Gastroesophageal sphincter (tissue), 4 donors: ENCODE data around the gene OTOR. TPM values are rescaled to one million over a fixed set of nuclear protein-coding genes. Genes with fewer than 3 reads are reported as not detected.

Experiments
- ATAC-seq: fragments of 150-250 bp; one replicate; pipeline ENCODE4 v1.9.1; 2016; ENCODE audit warnings: mild to moderate bottlenecking, moderate library complexity
- H3K27ac ChIP-seq, 4 donors: fragments of 200-600 bp; sonication (generic) in 3 of 4; 1 replicate in 3 of 4; 2 replicates in 1 of 4; pipeline ENCODE4 v1.5.1; 2016 to 2019
- H3K27me3 ChIP-seq: fragments of 200-600 bp; sonication (generic); one replicate; pipeline ENCODE4 v1.5.1; 2019
- H3K36me3 ChIP-seq, 2 donors: fragments of 200-600 bp; sonication (generic); one replicate each; pipeline ENCODE4 v1.5.1; 2019; ENCODE audit warnings: control low read depth in 1 of 2
- H3K4me1 ChIP-seq, 3 donors: fragments of 200-600 bp; sonication (generic); 1 replicate in 2 of 3; 2 replicates in 1 of 3; pipeline ENCODE4 v1.5.1; 2016 to 2019; ENCODE audit warnings: control low read depth in 2 of 3
- H3K4me3 ChIP-seq, 2 donors: fragments of 200-600 bp; sonication (generic); one replicate each; pipeline ENCODE4 v1.5.1; 2019; ENCODE audit warnings: mild to moderate bottlenecking in 1 of 2, moderate library complexity in 1 of 2
- H3K9me3 ChIP-seq, 3 donors: fragments of 200-600 bp; sonication (generic); one replicate each; pipeline ENCODE4 v1.5.1; 2017 to 2019; ENCODE audit warnings: control low read depth in 2 of 3
- CTCF ChIP-seq, 4 experiments: fragments of 200-600 bp in 2 of 4; fragments of 450-650 bp in 2 of 4; sonication (generic) in 1 of 4; IDR thresholded peaks; one replicate each; pipeline ENCODE4 v1.5.1; 2017 to 2019; ENCODE audit warnings: antibody characterized with exemption in 4 of 4, mild to moderate bottlenecking in 2 of 4, moderate library complexity in 2 of 4
- EP300 ChIP-seq: sonication (generic); formaldehyde crosslinking; IDR thresholded peaks from one replicate; pipeline ENCODE4 v1.6.1; 2017; ENCODE audit warnings: antibody characterized with exemption, mild to moderate bottlenecking
- POLR2A ChIP-seq, 2 donors: fragments of 450-650 bp; IDR thresholded peaks; one replicate each; pipeline ENCODE4 v1.6.1; 2017; ENCODE audit warnings: antibody characterized with exemption in 2 of 2, mild to moderate bottlenecking in 2 of 2, moderate library complexity in 1 of 2
- POLR2AphosphoS5 ChIP-seq: sonication (generic); formaldehyde crosslinking; IDR thresholded peaks from one replicate; pipeline ENCODE4 v1.6.1; 2017; ENCODE audit warnings: antibody characterized with exemption
- WGBS, 2 donors: methylation state at CpG; one replicate each; pipeline ENCODE4 v1.1.5; 2018; ENCODE audit warnings: low coverage in 1 of 2; 5-methylcytosine and 5-hydroxymethylcytosine counted together
- total RNA-seq, 4 donors: library from RNA; depleted of rRNA; stranded (reverse); fragments of >200 nt; gene quantifications; one replicate each; pipeline ENCODE4 v1.1.0, GENCODE V29; 2016

Gene OTOR
- total RNA-seq, 4 donors from 2014 or later: not detected

DNA sequence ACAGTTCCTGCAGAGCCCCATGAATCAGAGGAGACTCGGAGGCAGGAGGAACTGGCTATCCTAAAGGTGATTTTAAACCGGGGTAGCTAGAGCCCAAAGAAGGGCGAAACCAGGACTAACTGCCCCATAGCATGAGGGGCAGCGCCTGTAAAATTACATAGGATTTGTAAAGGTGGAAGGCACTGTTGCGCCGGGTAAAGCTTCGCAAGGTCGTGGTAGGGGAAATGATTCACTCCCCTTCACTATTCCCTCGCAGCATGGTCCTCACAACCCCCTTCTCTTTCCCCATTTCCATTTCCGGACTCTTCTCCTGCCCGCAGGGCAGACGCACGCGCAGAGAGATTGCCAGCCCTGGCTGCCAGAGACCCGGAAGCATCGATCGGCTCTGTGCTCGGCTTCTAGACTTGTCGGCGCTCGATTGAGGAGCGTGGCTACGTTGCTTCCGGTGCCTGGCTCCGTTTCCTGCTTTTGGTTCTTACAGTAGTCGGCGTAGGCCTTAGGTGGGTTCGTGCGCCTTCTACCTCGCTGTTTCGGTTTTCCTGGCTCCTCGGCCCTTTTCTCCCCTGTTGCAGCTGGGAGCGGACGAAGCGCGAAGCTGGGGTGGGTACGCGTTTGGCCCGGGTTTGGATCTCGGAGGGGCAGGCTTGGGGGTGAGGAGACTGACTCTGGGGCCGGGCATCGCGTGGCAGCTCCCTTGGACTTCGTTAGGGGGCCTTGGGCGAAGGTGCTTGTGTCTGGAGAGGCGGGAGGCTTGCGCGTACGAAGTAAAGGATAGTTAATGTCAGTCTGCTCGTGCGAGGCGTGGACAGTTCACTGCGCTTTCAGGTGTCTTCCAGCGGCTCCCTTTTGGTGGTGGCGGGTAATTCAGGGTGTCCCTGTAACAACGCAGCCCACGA lies 18.3 kb upstream of the OTOR start, which contains the start of gene SNRPB2:
TSS of gene SNRPB2 (plus strand) at position 462 of the 896 bp plus-strand sequence. CDS start 1,677 bp downstream, outside the sequence.
- WGBS, 2 donors: 7 to 9% methylated on average over 22 to 29 of the region's 57 CpGs
- H3K9me3 ChIP-seq: peaks cover 0 to 5% (median 0%) of the 10 kb centered on the region in 3 donors
- TF ChIP-seq POLR2AphosphoS5 (peak; percentile 83), EP300 (no peak), CTCF (IDR thresholded peaks at IDR 0.05) (peak in 2 of 4 experiments; percentile 2 to 9), POLR2A (IDR thresholded peaks at IDR 0.05) (peak; percentile 19 to 45)
- peak; percentile 99 for ATAC-seq
- H3K27me3 ChIP-seq: peaks cover 32% of the 10 kb centered on the region
- H3K27ac ChIP-seq: peak within 1 kb of the TSS; percentile 23 to 89 (median 83)
- H3K4me3 ChIP-seq: peak within 1 kb of the TSS; percentile 62 to 95
- peaks cover 0 to 29% of the 10 kb centered on the region in 2 donors for H3K36me3 ChIP-seq
- peaks cover 7 to 49% (median 8%) of the 10 kb centered on the region in 3 donors for H3K4me1 ChIP-seq

- Histone ChIP-seq H3K4me3 (no peak overlapping the region), H3K27me3 (peaks cover 4% of the 10 kb centered on the region), H3K9me3 (no peaks in the 10 kb centered on the region), H3K27ac (no peak overlapping the region), H3K36me3 (peaks cover 2 to 57% of the 10 kb centered on the region in 2 donors), H3K4me1 (peaks cover 7 to 62% (median 8%) of the 10 kb centered on the region in 3 donors)
- WGBS, 2 donors: 77 to 81% methylated on average over 2 to 4 of the region's 4 CpGs
- TF ChIP-seq POLR2A (IDR thresholded peaks at IDR 0.05) (no peak), EP300 (no peak), CTCF (IDR thresholded peaks at IDR 0.05) (no peak), POLR2AphosphoS5 (no peak)
- no peak for ATAC-seq
These were observed 15.5 kb upstream of the OTOR start for GRCh38 chr20:16732506-16733152.

DNA sequence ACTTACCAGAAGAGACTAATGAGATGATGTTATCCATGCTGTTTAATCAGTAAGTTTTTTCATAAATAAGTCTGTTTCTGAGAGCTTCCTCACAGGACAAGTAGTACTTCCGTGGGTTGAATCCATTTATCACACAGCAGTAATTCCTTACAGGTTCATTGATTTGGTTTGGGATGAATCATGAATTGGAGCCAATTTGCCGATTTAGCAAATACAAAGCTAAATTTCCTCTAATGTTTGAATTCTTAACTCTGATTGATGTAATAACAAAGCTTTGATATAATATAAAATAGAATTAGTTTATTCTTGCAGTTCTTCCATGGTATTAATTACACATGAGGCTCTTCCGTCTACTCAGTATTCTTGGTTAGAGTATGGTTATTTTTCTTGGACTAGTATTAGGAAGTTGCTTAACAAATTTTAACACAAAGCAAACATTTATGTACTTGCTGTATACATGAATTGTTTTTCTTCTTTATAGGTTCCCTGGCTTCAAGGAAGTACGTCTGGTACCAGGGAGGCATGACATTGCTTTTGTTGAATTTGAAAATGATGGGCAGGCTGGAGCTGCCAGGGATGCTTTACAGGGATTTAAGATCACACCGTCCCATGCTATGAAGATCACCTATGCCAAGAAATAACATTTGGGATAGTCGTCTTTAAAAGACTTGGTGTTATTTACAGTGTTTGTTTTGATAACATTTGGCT lies 7.6 kb upstream of the OTOR start:
- WGBS, 2 donors: 73 to 78% methylated on average over 6 of the region's 6 CpGs
- no peak overlapping the region for H3K4me3 ChIP-seq
- no peak overlapping the region for H3K27ac ChIP-seq
- H3K4me1 ChIP-seq: peaks cover 0 to 6% (median 0%) of the 10 kb centered on the region in 3 donors
- no peaks in the 10 kb centered on the region for H3K27me3 ChIP-seq
- ATAC-seq: no peak
- H3K9me3 ChIP-seq: no peaks in the 10 kb centered on the region
- no peak for TF ChIP-seq POLR2AphosphoS5
- peaks cover 6 to 74% of the 10 kb centered on the region in 2 donors for H3K36me3 ChIP-seq

DNA sequence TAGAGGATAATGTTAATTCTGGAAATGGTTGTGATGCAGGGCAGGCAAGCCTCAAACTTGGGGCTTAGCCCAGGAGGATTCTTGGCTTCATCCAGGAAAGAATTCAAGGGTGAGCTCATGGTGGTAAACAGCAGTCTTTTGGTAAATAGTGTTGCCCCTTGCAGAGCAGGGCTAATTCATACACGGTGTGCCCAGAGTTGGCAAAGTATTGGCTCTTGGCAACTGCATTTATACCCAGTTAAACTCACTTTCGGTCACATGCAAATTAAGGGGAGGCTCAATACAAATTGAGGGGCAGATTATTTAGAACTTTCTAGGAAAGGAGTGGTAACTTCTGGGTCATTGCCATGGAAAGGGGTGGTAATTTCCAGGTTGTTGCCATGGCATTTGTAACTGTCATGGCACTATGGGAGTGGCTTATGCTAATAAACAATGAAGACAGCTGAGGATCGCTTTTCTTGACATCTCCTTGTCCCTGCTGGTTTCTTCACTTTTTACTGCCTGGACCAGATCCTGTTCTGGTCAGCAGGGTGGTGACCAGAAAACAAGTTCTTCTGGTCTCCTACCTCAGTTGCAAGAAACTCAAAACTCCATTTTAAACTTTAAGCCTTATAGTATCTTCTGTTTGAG lies 3.9 kb upstream of the OTOR start:
- whole genome bisulfite sequencing, 2 donors: 43 to 59% methylated on average over 3 of the region's 3 CpGs
- ATAC-seq: no peak
- no peaks in the 10 kb centered on the region for H3K9me3 ChIP-seq

More for the DNA sequence above, 3.9 kb upstream of the OTOR start:
- Histone ChIP-seq H3K36me3 (peaks cover 4 to 38% of the 10 kb centered on the region in 2 donors), H3K4me1 (no peaks in the 10 kb centered on the region), H3K27ac (no peak overlapping the region), H3K4me3 (no peak overlapping the region), H3K27me3 (no peaks in the 10 kb centered on the region)
- TF ChIP-seq POLR2AphosphoS5: no peak
- no peak for TF ChIP-seq POLR2A (IDR thresholded peaks at IDR 0.05)
- no peak for TF ChIP-seq EP300
- TF ChIP-seq CTCF (IDR thresholded peaks at IDR 0.05): no peak
